Measurements from ENCODE around the gene PHLDA3. TPM values are rescaled to one million over a fixed set of nuclear protein-coding genes. Genes with fewer than 3 reads are reported as not detected.

Gene PHLDA3
- total RNA-seq, 2 experiments from 2014 or later, result 0.45 to 0.71 TPM

- POLR2A ChIA-PET, result no interaction called here
- H3K4me1 ChIP-seq (ENCODE audit: insufficient read depth, low read length), result no peaks in the 10 kb centered on the region
- Mint-ChIP-seq H3K27ac (no peak overlapping the region), H3K36me3 (ENCODE audit: low read depth) (no peaks in the 10 kb centered on the region), H3K4me1 (ENCODE audit: low read depth) (no peaks in the 10 kb centered on the region), H3K4me3 (no peak overlapping the region), H3K27me3 (peaks cover 11% of the 10 kb centered on the region), H3K9me3 (no peaks in the 10 kb centered on the region)
- no peak for TF ChIP-seq CTCF (IDR thresholded peaks at IDR 0.05)
- no peak overlapping the region for H3K4me3 ChIP-seq (ENCODE audit: low read length)
- intact Hi-C loops (cut with DNase I, micrococcal nuclease), result no loop called here
- ATAC-seq (ENCODE audit: poor library complexity) (no peak), DNase-seq (no peak)
- H3K36me3 ChIP-seq (ENCODE audit: insufficient read depth, low read length), result no peaks in the 10 kb centered on the region
- no peak overlapping the region for H3K27ac ChIP-seq (ENCODE audit: low read depth in 1 of 2, low read length in 2 of 2)
- CTCF ChIA-PET, result no interaction called here
- H3K27me3 ChIP-seq (ENCODE audit: control insufficient read depth in 1 of 2, insufficient read depth in 2 of 2, low read length in 2 of 2), result peaks cover 4 to 8% of the 10 kb centered on the region in 2 experiments
- no peaks in the 10 kb centered on the region for H3K9me3 ChIP-seq (ENCODE audit: control insufficient read depth in 1 of 2, insufficient read depth in 1 of 2, low read length in 2 of 2)
These were observed 48.4 kb downstream of the PHLDA3 start for GRCh38 chr1:201420608-201421002.

GRCh38 chr1:201419746-201420607 lies 49.0 kb downstream of the PHLDA3 start:
- Mint-ChIP-seq H3K4me1 (ENCODE audit: low read depth) (no peaks in the 10 kb centered on the region), H3K9me3 (no peaks in the 10 kb centered on the region), H3K27ac (no peak overlapping the region), H3K27me3 (peaks cover 11% of the 10 kb centered on the region), H3K4me3 (no peak overlapping the region), H3K36me3 (ENCODE audit: low read depth) (no peaks in the 10 kb centered on the region)
- H3K4me3 ChIP-seq (ENCODE audit: low read length), result no peak overlapping the region
- no peak for TF ChIP-seq CTCF (IDR thresholded peaks at IDR 0.05)
- intact Hi-C loops (cut with DNase I, micrococcal nuclease), result no loop called here
- CTCF ChIA-PET, result interaction anchor here (1.0 kb wide), 1 partner anchor 15 kb away, joined by 3 read pairs; no protein-coding TSS in a partner anchor
- H3K9me3 ChIP-seq (ENCODE audit: control insufficient read depth in 1 of 2, insufficient read depth in 1 of 2, low read length in 2 of 2), result no peaks in the 10 kb centered on the region
- DNase-seq, result no peak
- no peaks in the 10 kb centered on the region for H3K36me3 ChIP-seq (ENCODE audit: insufficient read depth, low read length)
- no peak overlapping the region for H3K27ac ChIP-seq (ENCODE audit: low read depth in 1 of 2, low read length in 2 of 2)
- H3K4me1 ChIP-seq (ENCODE audit: insufficient read depth, low read length), result no peaks in the 10 kb centered on the region
- H3K27me3 ChIP-seq (ENCODE audit: control insufficient read depth in 1 of 2, insufficient read depth in 2 of 2, low read length in 2 of 2), result peaks cover 4 to 8% of the 10 kb centered on the region in 2 experiments
- ATAC-seq (ENCODE audit: poor library complexity), result no peak
- POLR2A ChIA-PET, result no interaction called here

- H3K27ac ChIP-seq (ENCODE audit: low read depth in 1 of 2, low read length in 2 of 2), result no peak overlapping the region
- DNase-seq (no peak), ATAC-seq (ENCODE audit: poor library complexity) (no peak)
- H3K27me3 ChIP-seq (ENCODE audit: control insufficient read depth in 1 of 2, insufficient read depth in 2 of 2, low read length in 2 of 2), result peaks cover 4 to 8% of the 10 kb centered on the region in 2 experiments
- H3K4me3 ChIP-seq (ENCODE audit: low read length), result no peak overlapping the region
- no peaks in the 10 kb centered on the region for H3K4me1 ChIP-seq (ENCODE audit: insufficient read depth, low read length)
- intact Hi-C loops (cut with DNase I, micrococcal nuclease), result no loop called here
- Mint-ChIP-seq H3K9me3 (no peaks in the 10 kb centered on the region), H3K4me3 (no peak overlapping the region), H3K27ac (no peak overlapping the region), H3K36me3 (ENCODE audit: low read depth) (no peaks in the 10 kb centered on the region), H3K27me3 (peaks cover 11% of the 10 kb centered on the region), H3K4me1 (ENCODE audit: low read depth) (no peaks in the 10 kb centered on the region)
- no peaks in the 10 kb centered on the region for H3K9me3 ChIP-seq (ENCODE audit: control insufficient read depth in 1 of 2, insufficient read depth in 1 of 2, low read length in 2 of 2)
- POLR2A ChIA-PET, result no interaction called here
- CTCF ChIA-PET, result interaction anchor here (1.0 kb wide), 1 partner anchor 16 kb away, joined by 3 read pairs; no protein-coding TSS in a partner anchor
- no peaks in the 10 kb centered on the region for H3K36me3 ChIP-seq (ENCODE audit: insufficient read depth, low read length)
- no peak for TF ChIP-seq CTCF (IDR thresholded peaks at IDR 0.05)
These were observed 49.7 kb downstream of the PHLDA3 start for GRCh38 chr1:201419256-201419655.
